Activated naive CD8-positive, alpha-beta T cell treated with anti-CD3 and anti-CD28 coated beads for 36 hours (primary cell): Measurements from ENCODE around the gene MTG2. TPM values are rescaled to one million over a fixed set of nuclear protein-coding genes. Genes with fewer than 3 reads are reported as not detected.
A peak's percentile ranks its signal among the peaks of the same experiment; 100 is the strongest.

Experiments used
- DNase-seq: peaks from one replicate; pipeline ENCODE4 v3.0.0; 2021
- H3K27ac Mint-ChIP-seq: one replicate; pipeline ENCODE4 v1.8.0; 2022; ENCODE audit warnings: mild to moderate bottlenecking, moderate library complexity, mixed read lengths
- H3K27me3 Mint-ChIP-seq: one replicate; pipeline ENCODE4 v1.8.0; 2022; ENCODE audit warnings: mild to moderate bottlenecking, mixed read lengths
- H3K36me3 Mint-ChIP-seq: one replicate; pipeline ENCODE4 v1.8.0; 2021; ENCODE audit warnings: mild to moderate bottlenecking, mixed read lengths
- H3K4me1 Mint-ChIP-seq: one replicate; pipeline ENCODE4 v1.8.0; 2021; ENCODE audit warnings: mixed read lengths
- H3K4me3 Mint-ChIP-seq: one replicate; pipeline ENCODE4 v1.8.0; 2022; ENCODE audit warnings: mild to moderate bottlenecking, moderate library complexity, mixed read lengths
- H3K9me3 Mint-ChIP-seq: one replicate; pipeline ENCODE4 v1.8.0; 2022; ENCODE audit warnings: mixed read lengths
- total RNA-seq, 2 experiments: library from RNA; stranded (reverse); gene quantifications; one replicate each; pipeline ENCODE4 v1.2.3, GENCODE V29; 2021

The MTG2 gene
- total RNA-seq, 2 experiments from 2014 or later: 36.1 to 39.9 TPM

DNA sequence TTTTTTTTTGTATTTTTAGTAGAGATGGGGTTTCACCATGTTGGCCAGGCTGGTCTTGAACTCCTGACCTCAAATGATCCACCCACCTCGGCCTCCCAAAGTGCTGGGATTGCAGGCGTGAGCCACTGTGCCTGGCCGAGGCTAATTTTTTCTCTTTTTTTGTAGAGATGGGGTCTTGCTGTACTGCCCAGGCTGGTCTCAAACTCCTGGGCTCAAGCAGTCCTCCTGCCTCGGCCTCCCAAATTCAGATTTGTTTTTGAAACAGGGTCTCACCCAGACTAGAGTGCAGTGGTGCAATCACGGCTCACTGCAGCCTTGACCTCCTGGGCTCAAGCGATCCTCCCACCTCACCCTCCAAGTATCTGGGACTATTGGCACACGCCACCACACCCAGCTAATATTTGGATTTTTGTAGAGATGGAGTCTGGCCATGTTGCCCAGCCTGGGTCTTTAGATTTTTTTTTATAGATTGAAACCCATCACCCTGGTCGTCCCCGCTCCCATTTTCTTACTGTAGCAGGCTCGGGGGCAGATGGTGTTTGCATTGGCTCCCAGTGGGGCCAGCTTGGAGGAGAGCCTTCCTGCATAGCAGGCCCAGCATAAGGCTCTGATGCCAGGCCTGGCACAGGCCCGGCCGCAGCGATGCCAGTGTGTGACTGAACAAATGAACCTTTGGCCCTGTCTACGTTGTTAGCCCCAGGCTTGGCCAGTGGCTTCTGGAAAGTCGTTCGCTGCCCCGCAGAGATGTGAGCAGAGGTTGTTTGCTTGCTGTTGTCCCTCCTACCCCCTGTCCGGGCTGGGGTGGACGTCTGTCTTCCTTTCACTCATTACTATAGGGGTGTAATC is 4.3 kb upstream of the MTG2 start:
- no peak for DNase-seq

DNA sequence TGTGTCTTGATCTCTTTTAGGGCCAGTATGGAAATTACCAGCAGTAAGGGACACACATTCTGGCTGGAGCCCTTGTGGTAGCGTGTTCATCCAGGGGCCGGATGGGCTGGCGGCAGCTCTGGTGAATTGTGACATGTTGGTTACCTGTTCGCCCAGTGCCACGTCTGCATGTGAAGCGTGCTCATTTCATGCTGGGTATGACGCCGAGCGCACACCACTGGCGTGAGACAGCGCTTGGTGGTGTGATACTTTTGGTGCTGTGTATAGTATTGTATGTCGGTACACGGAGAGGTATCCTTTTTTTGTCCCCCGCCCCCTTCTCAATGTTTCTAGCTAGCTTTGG is 3.7 kb upstream of the MTG2 start:
- H3K27me3 Mint-ChIP-seq: no peaks in the 10 kb centered on the region

More for the DNA sequence above, 4.3 kb upstream of the MTG2 start:
- H3K9me3 Mint-ChIP-seq: no peaks in the 10 kb centered on the region
- H3K27me3 Mint-ChIP-seq: no peaks in the 10 kb centered on the region
- no peak overlapping the region for H3K27ac Mint-ChIP-seq
- H3K36me3 Mint-ChIP-seq: peaks cover 19% of the 10 kb centered on the region
- H3K4me3 Mint-ChIP-seq: no peak overlapping the region
- H3K4me1 Mint-ChIP-seq: peaks cover 7% of the 10 kb centered on the region

DNA sequence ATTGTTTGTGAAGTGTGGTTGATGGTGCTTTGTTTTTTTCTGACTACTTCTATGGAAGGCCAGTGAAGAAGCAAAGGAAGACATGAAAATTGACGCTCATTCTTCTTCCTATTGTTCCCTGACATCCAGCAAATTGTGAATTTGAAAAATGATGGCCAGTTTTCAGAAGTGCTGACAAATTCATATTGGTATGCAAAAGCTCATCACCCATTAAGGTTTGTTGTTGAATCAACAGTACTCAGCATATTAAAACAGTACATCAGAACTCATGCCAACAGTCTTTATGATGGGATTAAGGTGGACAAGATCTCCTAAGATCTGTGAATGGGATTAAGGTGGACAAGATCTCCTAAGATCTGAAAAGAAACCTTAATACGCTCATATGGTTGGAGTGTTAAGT is 1.0 kb upstream of the MTG2 start:
- no peaks in the 10 kb centered on the region for H3K27me3 Mint-ChIP-seq
- no peak for DNase-seq
- H3K4me3 Mint-ChIP-seq: peak overlapping the region; percentile 94
- peaks cover 27% of the 10 kb centered on the region for H3K4me1 Mint-ChIP-seq
- no peaks in the 10 kb centered on the region for H3K9me3 Mint-ChIP-seq
- H3K27ac Mint-ChIP-seq: peak overlapping the region; percentile 90
- H3K36me3 Mint-ChIP-seq: peaks cover 18% of the 10 kb centered on the region

More for the DNA sequence above, 3.7 kb upstream of the MTG2 start:
- peaks cover 13% of the 10 kb centered on the region for H3K4me1 Mint-ChIP-seq
- peaks cover 20% of the 10 kb centered on the region for H3K36me3 Mint-ChIP-seq
- H3K27ac Mint-ChIP-seq: no peak overlapping the region
- H3K9me3 Mint-ChIP-seq: no peaks in the 10 kb centered on the region
- H3K4me3 Mint-ChIP-seq: no peak overlapping the region
- DNase-seq: no peak

DNA sequence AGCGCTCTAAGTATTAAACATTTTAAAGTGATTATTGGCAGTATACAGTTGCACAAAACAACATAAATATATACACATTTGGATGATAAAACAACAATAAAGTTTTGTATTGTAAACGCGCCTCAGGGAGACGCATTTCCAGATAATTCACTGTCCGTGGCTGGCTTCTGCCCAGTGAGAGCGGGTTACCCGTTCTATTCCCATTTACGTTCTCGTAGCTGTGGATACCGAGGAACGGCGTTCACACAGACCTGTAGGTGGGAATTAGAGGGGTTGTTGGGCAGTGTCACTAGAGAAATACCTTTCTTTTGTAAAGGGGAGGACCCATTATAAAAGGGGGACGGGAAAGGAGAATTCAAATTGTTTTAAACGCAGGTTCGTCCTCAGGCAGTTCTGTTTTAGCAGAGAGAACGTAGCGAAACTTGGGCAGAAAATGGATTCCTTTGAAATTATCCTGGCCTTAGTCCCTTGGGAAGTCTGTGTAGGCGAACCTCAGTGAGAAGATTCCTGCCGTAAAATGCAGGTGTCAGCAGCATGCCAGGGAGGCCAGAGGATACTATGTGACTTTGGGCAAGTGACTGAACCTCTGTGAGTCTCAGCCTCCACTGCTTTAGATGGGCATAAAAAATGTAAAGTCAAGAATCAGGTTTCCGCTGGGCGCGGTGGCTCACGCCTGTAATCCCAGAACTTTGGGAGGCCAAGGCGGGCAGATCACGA is 756 bp downstream of the MTG2 start:
- H3K27ac Mint-ChIP-seq: peak overlapping the region; percentile 85
- H3K36me3 Mint-ChIP-seq: peaks cover 18% of the 10 kb centered on the region
- no peak for DNase-seq
- H3K9me3 Mint-ChIP-seq: no peaks in the 10 kb centered on the region
- H3K4me1 Mint-ChIP-seq: peaks cover 30% of the 10 kb centered on the region
- no peaks in the 10 kb centered on the region for H3K27me3 Mint-ChIP-seq
- peak overlapping the region; percentile 94 for H3K4me3 Mint-ChIP-seq

DNA sequence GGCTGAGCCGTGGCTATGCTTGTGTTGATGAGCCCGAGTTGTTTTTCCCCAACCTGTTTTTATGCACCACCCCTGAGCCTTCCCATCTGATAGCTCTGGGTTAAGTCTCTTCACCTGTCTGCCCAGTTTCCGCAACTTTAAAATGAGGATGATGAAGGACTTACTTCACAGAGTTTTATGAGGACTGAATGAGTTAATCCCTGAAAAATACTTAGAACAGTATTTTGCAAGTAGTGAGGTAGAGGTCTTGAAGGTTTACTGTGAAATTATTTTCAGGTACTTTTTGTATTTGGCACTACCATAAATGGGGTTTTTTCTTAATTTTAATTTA is 3.2 kb downstream of the MTG2 start:
- Mint-ChIP-seq H3K9me3 (no peaks in the 10 kb centered on the region), H3K36me3 (peaks cover 22% of the 10 kb centered on the region), H3K4me3 (no peak overlapping the region), H3K4me1 (peaks cover 32% of the 10 kb centered on the region), H3K27ac (no peak overlapping the region), H3K27me3 (no peaks in the 10 kb centered on the region)
- no peak for DNase-seq

DNA sequence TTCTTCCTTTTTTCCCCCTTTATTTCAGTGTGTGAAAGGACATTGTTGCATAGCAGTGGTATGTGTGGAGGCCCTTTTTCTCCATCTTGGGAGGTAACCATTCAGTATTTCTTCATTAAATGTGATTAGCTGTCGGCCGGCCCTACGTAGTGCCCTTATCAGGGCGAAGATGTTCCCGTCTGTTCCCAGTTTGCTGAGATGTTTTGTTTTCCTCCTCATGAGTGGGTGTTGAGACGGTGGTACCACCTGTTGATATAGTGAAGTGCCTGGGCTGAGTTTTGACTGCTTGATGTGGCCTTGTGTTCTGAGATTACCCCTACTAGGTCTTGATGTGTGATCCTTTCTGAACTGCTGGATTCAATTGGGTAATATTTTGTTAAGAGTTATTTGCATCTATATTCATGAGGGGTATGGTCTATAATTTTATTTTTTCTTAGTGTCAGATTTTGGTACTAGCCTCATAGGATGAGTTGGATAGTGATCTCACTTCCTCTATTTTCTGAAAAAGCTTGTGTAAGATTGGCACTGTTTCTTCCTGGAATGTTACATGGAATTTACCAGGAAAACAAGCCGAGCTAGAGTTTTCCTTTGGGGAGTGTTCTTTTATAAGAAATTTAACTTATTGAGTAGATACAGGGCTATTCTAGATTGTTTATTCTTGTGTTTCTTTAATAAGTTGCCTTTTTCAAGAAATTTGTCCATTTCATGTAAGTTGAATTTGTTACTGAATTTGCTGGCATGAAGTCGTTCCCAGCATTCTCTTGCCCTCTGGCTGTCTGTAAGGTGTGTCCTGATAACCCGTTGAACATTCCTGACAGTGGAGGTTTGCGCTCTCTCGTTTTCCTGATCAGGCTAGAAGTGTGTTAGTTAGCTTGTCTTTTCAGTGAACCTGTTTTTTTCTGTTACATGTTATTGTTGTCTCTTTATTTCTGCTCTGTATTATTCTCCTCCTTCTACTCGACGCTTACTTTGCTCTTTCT is 4.3 kb downstream of the MTG2 start:
- Mint-ChIP-seq H3K27ac (no peak overlapping the region), H3K9me3 (no peaks in the 10 kb centered on the region), H3K4me1 (peaks cover 26% of the 10 kb centered on the region), H3K4me3 (no peak overlapping the region), H3K27me3 (no peaks in the 10 kb centered on the region), H3K36me3 (peaks cover 15% of the 10 kb centered on the region)
- DNase-seq: no peak

DNA sequence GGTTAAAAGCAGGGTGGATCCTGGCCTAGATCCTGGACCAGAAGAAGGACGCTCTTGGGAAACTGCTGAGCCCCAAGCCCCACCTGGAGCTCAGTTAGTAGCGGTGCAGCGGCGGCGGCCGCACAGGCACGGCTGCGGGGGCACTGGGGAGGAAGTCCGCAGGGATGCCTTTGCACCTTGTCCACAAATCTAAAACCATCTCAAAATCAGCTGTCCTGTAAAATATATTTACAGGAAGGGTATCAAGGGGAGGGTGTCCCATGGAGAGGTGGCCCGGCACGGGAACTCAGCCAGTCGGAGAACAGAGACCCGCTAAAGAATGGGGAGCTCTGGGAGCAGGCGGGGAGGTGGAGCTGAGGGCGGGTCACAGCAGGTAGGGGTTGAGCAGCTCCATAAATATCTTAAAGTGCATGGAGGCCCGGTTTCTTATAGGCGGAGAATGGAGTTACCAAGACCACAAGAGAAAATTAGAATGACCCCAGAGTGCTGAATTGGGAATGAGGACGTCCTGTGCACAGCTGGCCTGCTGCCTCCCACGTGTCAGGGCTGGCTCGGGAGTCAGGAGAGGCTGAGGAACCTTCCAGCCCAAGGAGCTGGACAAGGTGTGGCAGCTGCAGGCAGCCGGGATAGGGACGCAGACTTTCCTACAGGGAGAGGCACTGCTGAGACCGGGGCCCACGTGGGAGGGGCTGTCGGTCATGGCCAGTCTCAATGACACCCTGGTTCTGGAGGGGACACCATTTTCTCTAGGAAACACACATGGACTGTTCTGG is 8.0 kb downstream of the MTG2 start:
- no peak for DNase-seq
- H3K4me3 Mint-ChIP-seq: no peak overlapping the region
- H3K27ac Mint-ChIP-seq: no peak overlapping the region
- H3K27me3 Mint-ChIP-seq: no peaks in the 10 kb centered on the region
- peaks cover 14% of the 10 kb centered on the region for H3K36me3 Mint-ChIP-seq
- no peaks in the 10 kb centered on the region for H3K9me3 Mint-ChIP-seq
- peaks cover 16% of the 10 kb centered on the region for H3K4me1 Mint-ChIP-seq

DNA sequence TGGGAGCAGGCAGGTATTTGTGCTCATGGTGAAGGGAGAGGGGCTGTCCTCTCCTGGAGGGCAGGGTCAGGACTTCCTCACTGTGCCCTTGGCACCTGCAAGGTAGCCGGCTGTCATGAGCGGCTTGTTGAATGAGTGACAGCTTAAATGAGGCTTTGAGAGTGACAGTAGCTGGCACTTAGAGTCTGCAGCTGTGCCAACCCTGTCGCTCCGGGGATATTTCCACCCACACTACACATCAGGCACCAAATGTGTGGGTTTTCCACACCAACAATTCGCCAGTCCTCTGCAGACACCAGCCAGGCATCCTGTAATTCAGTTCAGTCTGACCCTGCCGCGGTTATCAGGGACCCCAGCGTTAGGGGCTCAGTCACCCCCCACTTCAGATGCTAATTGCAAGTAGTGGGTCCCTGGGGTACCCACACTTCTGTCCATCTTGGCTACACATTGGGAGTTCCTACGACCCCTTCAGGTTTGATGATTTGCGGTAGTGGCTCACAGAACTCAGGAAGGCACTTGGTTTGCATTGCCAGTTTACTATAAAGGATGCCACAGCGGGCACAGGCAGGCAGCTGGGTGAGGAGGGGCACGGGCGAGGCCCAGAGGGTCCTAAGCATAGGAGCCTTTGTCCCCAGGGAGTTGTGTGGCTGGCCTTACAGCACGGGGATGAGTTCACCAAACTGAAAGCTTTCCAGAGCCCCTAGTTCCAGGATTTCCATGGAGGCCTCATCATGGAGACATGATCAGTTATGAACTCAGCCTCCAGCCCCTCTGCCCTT is 9.1 kb downstream of the MTG2 start:
- no peak for DNase-seq
- H3K4me1 Mint-ChIP-seq: peaks cover 9% of the 10 kb centered on the region
- H3K4me3 Mint-ChIP-seq: no peak overlapping the region
- H3K36me3 Mint-ChIP-seq: peaks cover 15% of the 10 kb centered on the region
- no peaks in the 10 kb centered on the region for H3K27me3 Mint-ChIP-seq
- no peaks in the 10 kb centered on the region for H3K9me3 Mint-ChIP-seq
- H3K27ac Mint-ChIP-seq: no peak overlapping the region

DNA sequence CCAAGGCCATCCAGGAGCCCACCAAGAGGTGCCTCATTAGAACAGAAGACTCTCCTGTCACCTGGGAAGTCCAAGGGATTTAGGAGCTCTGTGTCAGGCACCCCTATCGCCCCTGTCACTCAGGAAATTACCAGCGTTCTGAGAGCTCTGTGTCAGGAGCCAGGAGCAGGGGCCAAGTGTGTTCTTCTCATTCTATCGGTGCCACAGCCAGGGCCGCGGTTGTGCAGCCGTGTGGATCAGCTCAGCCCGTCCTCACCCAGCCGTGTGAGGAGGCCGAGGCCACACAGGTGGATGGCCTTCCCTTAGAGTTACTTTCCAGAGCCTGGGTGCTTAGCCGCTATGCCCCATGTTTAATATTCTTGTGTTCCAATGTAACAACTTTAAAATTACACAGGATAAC is 9.8 kb downstream of the MTG2 start:
- DNase-seq: no peak
- no peak overlapping the region for H3K27ac Mint-ChIP-seq
- H3K27me3 Mint-ChIP-seq: no peaks in the 10 kb centered on the region
- H3K4me1 Mint-ChIP-seq: peaks cover 7% of the 10 kb centered on the region
- H3K4me3 Mint-ChIP-seq: no peak overlapping the region
- peaks cover 15% of the 10 kb centered on the region for H3K36me3 Mint-ChIP-seq
- H3K9me3 Mint-ChIP-seq: no peaks in the 10 kb centered on the region

DNA sequence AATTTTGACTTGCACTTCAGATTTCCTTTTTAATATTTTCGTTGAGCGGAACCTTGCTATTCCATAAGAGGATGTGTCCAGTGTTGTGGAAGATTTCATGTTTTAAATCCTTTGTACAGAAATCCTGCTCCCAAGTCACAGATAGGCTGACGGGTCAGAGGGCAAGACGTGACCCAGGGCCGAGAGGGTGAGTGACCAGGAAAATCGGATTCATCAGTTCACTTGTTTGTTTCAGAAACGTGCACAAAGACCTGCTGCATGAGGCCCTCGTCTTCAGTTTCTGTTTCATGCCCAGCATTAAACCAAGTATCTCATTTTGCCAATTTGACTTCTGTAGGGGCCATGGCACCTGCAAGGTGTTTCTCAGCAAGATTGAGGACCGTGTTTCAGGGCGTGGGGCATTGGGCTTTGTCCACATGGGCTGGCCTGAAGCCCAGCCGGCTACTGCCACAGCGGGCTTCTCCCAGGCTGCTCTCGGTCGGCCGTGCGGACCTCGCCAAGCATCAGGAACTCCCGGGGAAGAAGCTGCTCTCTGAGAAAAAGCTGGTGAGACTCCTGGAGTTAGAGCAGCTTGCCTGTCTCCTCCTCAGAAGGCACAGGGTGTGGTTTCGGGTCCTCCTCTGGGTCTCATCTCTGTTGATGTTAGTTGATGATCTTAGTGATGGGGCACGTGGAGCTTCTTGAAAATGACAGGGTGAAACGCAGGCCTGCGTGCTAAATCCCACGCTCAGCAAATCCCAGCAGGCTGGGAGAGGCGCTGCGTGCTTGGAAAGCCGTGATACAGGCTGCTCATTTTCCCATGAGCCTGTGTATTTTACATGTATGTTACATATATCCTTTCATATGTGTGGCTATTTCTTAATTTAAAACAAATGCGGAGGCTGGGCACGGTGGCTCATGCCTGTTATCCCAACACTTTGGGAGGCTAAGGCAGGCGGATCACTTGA is 10.5 kb downstream of the MTG2 start:
- Mint-ChIP-seq H3K27ac (no peak overlapping the region), H3K4me3 (no peak overlapping the region), H3K4me1 (peaks cover 7% of the 10 kb centered on the region), H3K36me3 (peaks cover 15% of the 10 kb centered on the region), H3K9me3 (no peaks in the 10 kb centered on the region), H3K27me3 (no peaks in the 10 kb centered on the region)
- no peak for DNase-seq

DNA sequence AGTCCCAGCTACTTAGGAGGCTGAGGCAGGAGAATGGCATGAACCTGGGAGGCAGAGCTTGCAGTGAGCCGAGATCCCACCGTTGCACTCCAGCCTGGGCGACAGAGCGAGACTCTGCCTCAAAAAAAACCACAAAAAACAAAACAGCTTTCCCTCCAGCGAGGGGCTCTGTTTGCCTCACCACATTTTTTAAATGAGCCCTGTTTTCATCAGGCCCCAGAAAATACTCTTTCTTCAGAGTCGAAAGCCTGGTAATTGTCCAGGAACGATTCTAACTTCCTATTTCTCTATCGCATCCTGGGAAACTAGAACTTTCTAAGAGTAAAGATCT is 12.2 kb downstream of the MTG2 start:
- Mint-ChIP-seq H3K27ac (no peak overlapping the region), H3K9me3 (no peaks in the 10 kb centered on the region), H3K4me1 (peaks cover 6% of the 10 kb centered on the region), H3K36me3 (peaks cover 26% of the 10 kb centered on the region), H3K27me3 (no peaks in the 10 kb centered on the region), H3K4me3 (no peak overlapping the region)
- DNase-seq: no peak

DNA sequence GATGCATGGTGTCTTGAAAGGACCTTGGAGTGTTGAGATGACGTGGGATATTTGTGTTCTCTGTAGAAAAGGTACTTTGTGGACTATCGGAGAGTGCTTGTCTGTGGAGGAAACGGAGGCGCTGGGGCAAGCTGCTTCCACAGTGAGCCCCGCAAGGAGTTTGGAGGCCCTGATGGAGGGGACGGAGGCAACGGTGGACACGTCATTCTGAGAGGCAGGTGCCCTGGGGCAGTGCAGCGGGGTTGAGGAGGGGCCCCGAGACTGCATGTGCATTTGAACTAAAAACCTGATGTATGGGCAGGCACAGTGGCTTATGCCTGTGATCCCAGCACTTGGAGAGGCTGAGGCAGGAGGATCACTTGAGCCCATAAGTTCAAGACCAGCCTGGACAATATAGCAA is 12.9 kb downstream of the MTG2 start:
- H3K36me3 Mint-ChIP-seq: peaks cover 22% of the 10 kb centered on the region
- no peaks in the 10 kb centered on the region for H3K9me3 Mint-ChIP-seq
- peaks cover 6% of the 10 kb centered on the region for H3K4me1 Mint-ChIP-seq
- H3K27me3 Mint-ChIP-seq: no peaks in the 10 kb centered on the region
- H3K27ac Mint-ChIP-seq: peak overlapping the region; percentile 26
- no peak for DNase-seq
- H3K4me3 Mint-ChIP-seq: peak overlapping the region; percentile 12

DNA sequence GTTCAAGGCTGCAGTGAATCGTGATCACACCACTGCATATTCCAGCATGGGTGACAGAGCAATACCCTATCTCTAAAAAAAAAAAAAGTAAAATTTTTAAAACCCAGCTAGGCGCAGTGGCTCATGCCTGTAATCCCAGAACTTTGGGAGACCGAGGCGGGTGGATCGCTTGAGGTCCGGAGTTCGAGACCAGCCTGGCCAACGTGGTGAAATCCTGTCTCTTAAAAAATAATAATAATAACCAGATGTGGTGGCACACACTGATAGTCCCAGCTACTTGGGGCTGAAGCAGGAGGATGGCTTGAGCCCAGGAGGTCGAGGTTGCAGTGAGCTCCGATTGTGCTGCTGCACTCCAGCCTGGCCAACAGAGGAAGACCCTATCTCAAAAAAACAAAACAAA is 13.5 kb downstream of the MTG2 start:
- Mint-ChIP-seq H3K9me3 (no peaks in the 10 kb centered on the region), H3K27ac (no peak overlapping the region), H3K36me3 (peaks cover 22% of the 10 kb centered on the region)

More for the DNA sequence above, 13.5 kb downstream of the MTG2 start:
- Mint-ChIP-seq H3K4me1 (peaks cover 6% of the 10 kb centered on the region), H3K4me3 (no peak overlapping the region), H3K27me3 (no peaks in the 10 kb centered on the region)
- DNase-seq: no peak
